Osteoblast (primary cell): ENCODE results near the gene PI4K2B. TPM values are rescaled to one million over a fixed set of nuclear protein-coding genes. Genes with fewer than 3 reads are reported as not detected.

Source experiments
- DNase-seq: peaks from one replicate; pipeline ENCODE4 v3.0.0; 2011; ENCODE audit warnings: low spot score, mixed read lengths; ENCODE audit not compliant: insufficient read length; ENCODE audit errors: missing footprints
- H2AFZ ChIP-seq: 2 replicates; pipeline ENCODE4 v1.6.0; 2011; ENCODE audit warnings: mild to moderate bottlenecking, low read length
- H3K27ac ChIP-seq: 2 replicates; pipeline ENCODE4 v1.5.1; 2011; ENCODE audit warnings: mild to moderate bottlenecking, low read depth, low read length, moderate library complexity
- H3K27me3 ChIP-seq: 2 replicates; pipeline ENCODE4 v1.6.0; 2012; ENCODE audit warnings: mild to moderate bottlenecking, control low read depth, inconsistent platforms, low read length, moderate library complexity; ENCODE audit not compliant: insufficient read depth
- H3K36me3 ChIP-seq: 2 replicates; pipeline ENCODE4 v1.5.1; 2011; ENCODE audit warnings: mild to moderate bottlenecking, low read length, control low read depth, moderate library complexity; ENCODE audit not compliant: insufficient read depth
- H3K4me1 ChIP-seq: 2 replicates; pipeline ENCODE4 v1.5.1; 2011; ENCODE audit warnings: mild to moderate bottlenecking, low read length, control low read depth, moderate library complexity; ENCODE audit not compliant: insufficient read depth
- H3K4me2 ChIP-seq: 2 replicates; pipeline ENCODE4 v1.6.0; 2011; ENCODE audit warnings: mild to moderate bottlenecking, low read length; ENCODE audit not compliant: insufficient read depth
- H3K4me3 ChIP-seq: fragments of 200-600 bp; sonication (generic); 3 replicates; pipeline ENCODE4 v1.5.1; 2012; ENCODE audit warnings: mild to moderate bottlenecking, low read length, inconsistent platforms; ENCODE audit not compliant: insufficient read depth
- H3K79me2 ChIP-seq: 2 replicates; pipeline ENCODE4 v1.6.0; 2012; ENCODE audit warnings: mild to moderate bottlenecking, low read length, control low read depth, inconsistent platforms; ENCODE audit not compliant: insufficient read depth
- H3K9me3 ChIP-seq: 2 replicates; pipeline ENCODE4 v1.5.1; 2011; ENCODE audit warnings: low read depth, low read length, control low read depth
- H4K20me1 ChIP-seq: 2 replicates; pipeline ENCODE4 v1.6.0; 2012; ENCODE audit warnings: mild to moderate bottlenecking, low read length, control low read depth; ENCODE audit not compliant: insufficient read depth
- total RNA-seq: library from RNA; depleted of rRNA; stranded (reverse); fragments of >200 nt; gene quantifications from 2 replicates; pipeline ENCODE4 v1.2.3, GENCODE V29; 2012
- TF ChIP-seq, protein P1 (sequence below): IDR thresholded peaks from 2 replicates; pipeline ENCODE4 v1.5.1; 2011; ENCODE audit warnings: mild to moderate bottlenecking, low read depth, low read length, moderate library complexity; ENCODE audit errors: extremely low read depth

PI4K2B gene
- total RNA-seq, 1 donor, result 20.3 TPM

DNA sequence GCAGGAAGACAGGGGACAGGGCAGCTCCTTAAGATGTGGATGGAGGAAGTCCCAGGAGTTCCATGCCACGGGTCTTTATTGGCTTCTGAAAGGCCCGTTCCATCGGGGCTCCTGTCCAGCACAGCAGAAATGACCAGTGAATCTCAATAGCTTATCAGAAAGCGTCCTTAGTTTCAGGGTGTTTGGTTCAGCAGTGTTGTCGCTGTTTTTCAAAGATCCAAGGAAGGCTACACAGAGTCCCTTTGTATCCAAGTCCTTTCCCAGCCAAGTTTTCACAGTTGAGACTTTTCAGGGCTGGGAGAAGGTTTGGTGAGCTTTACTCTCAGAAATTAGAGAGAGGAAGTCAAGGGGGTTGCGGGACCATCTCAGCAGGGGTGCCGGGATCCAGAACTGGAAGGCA lies 73.8 kb downstream of the PI4K2B start:
- Histone ChIP-seq H3K9me3 (no peaks in the 10 kb centered on the region), H3K4me1 (peaks cover 13% of the 10 kb centered on the region), H2AFZ (peak overlapping the region; percentile 93), H3K4me2 (peak overlapping the region; percentile 60), H3K27ac (no peak overlapping the region), H3K27me3 (peaks cover 3% of the 10 kb centered on the region), H3K4me3 (peak overlapping the region; percentile 25), H3K36me3 (no peaks in the 10 kb centered on the region), H4K20me1 (no peaks in the 10 kb centered on the region), H3K79me2 (no peaks in the 10 kb centered on the region)
- TF ChIP-seq, protein P1, sequence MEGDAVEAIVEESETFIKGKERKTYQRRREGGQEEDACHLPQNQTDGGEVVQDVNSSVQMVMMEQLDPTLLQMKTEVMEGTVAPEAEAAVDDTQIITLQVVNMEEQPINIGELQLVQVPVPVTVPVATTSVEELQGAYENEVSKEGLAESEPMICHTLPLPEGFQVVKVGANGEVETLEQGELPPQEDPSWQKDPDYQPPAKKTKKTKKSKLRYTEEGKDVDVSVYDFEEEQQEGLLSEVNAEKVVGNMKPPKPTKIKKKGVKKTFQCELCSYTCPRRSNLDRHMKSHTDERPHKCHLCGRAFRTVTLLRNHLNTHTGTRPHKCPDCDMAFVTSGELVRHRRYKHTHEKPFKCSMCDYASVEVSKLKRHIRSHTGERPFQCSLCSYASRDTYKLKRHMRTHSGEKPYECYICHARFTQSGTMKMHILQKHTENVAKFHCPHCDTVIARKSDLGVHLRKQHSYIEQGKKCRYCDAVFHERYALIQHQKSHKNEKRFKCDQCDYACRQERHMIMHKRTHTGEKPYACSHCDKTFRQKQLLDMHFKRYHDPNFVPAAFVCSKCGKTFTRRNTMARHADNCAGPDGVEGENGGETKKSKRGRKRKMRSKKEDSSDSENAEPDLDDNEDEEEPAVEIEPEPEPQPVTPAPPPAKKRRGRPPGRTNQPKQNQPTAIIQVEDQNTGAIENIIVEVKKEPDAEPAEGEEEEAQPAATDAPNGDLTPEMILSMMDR, result no peak
- no peak for DNase-seq

GRCh38 chr4:25308306-25308705 lies 74.5 kb downstream of the PI4K2B start:
- Histone ChIP-seq H3K9me3 (no peaks in the 10 kb centered on the region), H3K27ac (no peak overlapping the region), H2AFZ (peak overlapping the region; percentile 93), H3K27me3 (peaks cover 3% of the 10 kb centered on the region), H3K4me1 (peaks cover 17% of the 10 kb centered on the region), H3K4me2 (no peak overlapping the region), H4K20me1 (no peaks in the 10 kb centered on the region), H3K79me2 (peaks cover 2% of the 10 kb centered on the region), H3K4me3 (no peak overlapping the region), H3K36me3 (no peaks in the 10 kb centered on the region)
- TF ChIP-seq, protein P1, result no peak
- DNase-seq, result no peak

DNA sequence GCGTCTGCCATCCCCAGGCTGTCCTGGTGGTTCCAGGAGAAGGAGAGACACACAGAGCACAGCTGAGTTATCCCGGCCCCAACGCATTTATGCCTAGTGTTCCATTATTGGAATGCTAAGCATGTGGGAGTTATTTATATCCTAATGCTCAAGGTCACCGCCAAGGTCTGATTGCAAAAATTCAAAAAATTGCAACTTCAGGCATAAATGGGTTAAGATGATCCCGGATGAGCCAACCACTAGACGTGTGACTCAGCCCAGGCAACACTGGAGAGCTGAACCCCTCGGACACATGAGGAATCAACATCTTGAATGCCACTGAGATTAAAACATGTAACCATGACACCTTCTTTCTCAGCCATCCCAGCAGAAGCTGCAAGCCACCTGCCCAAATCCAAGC lies 74.9 kb downstream of the PI4K2B start:
- Histone ChIP-seq H4K20me1 (no peaks in the 10 kb centered on the region), H3K9me3 (no peaks in the 10 kb centered on the region), H3K4me3 (no peak overlapping the region), H3K27ac (no peak overlapping the region), H2AFZ (peak overlapping the region; percentile 37), H3K4me2 (no peak overlapping the region), H3K79me2 (peaks cover 7% of the 10 kb centered on the region), H3K4me1 (peaks cover 22% of the 10 kb centered on the region), H3K27me3 (peaks cover 3% of the 10 kb centered on the region), H3K36me3 (no peaks in the 10 kb centered on the region)
- DNase-seq, result peak; percentile 49
- TF ChIP-seq, protein P1, result no peak

DNA sequence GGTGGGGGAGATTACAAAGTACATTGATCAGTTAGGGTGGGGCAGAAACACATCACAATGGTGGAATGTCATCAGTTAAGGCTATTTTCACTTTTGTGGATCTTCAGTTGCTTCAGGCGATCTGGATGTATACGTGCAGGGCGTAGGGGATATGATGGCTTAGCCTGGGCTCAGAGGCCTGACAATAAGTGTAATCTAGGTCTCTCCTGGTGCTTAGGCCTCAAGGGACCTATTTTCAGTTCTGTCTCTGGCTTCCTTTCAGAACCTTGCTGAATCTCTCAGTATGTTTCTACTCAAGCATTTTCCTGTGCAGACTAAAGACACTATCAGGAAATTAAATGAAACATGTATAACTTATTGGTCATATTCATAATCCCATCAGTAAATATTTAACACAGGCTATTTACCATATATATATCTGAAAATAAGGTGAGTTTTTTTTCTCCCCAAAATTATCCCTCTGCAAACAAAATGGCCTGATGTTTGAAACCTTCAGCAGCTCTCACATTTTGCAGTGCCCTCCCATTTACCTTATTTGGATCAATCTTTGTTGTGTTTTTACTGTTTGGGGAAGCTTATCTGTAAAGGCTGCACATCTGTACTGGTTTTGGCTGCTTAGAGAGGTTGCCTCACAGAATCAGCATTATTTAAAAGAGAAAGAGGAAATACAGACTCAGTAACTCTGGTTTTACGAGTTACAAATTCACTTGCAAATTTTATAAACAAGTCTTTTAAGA lies 76.4 kb downstream of the PI4K2B start:
- H2AFZ ChIP-seq, result no peak overlapping the region
- no peaks in the 10 kb centered on the region for H4K20me1 ChIP-seq
- H3K36me3 ChIP-seq, result no peaks in the 10 kb centered on the region
- DNase-seq, result no peak
- peaks cover 14% of the 10 kb centered on the region for H3K79me2 ChIP-seq
- peaks cover 22% of the 10 kb centered on the region for H3K4me1 ChIP-seq
- H3K4me2 ChIP-seq, result no peak overlapping the region
- H3K27ac ChIP-seq, result no peak overlapping the region
- H3K4me3 ChIP-seq, result no peak overlapping the region
- TF ChIP-seq, protein P1, result no peak
- H3K27me3 ChIP-seq, result no peaks in the 10 kb centered on the region
- no peaks in the 10 kb centered on the region for H3K9me3 ChIP-seq
